Panc1 (cell line): ENCODE measurements around the gene DPEP2NB. TPM values are rescaled to one million over a fixed set of nuclear protein-coding genes. Genes with fewer than 3 reads are reported as not detected.

Experiments used
- total RNA-seq: library from RNA; stranded (reverse); gene quantifications from one replicate; pipeline ENCODE4 v1.2.1, GENCODE V29; 2021; ENCODE audit not compliant: unreplicated experiment

The DPEP2NB gene
- total RNA-seq, 1 experiment from 2014 or later, result not detected

Other genes with a start within 250 kb of the DPEP2NB start
- 13.4 TPM for gene RANBP10, start 209.4 kb downstream of the DPEP2NB start, total RNA-seq
- 1.6 TPM for gene TSNAXIP1, start 209.0 kb downstream of the DPEP2NB start, total RNA-seq
- gene THAP11, start 173.6 kb downstream of the DPEP2NB start, total RNA-seq, result 27.3 TPM
- 119 TPM for gene NUTF2, start 169.0 kb downstream of the DPEP2NB start, total RNA-seq
- gene CENPT, start 168.2 kb downstream of the DPEP2NB start, total RNA-seq, result 43.4 TPM
- 85.3 TPM for gene EDC4, start 142.9 kb downstream of the DPEP2NB start, total RNA-seq
- 1.1 TPM for gene NRN1L, start 131.0 kb downstream of the DPEP2NB start, total RNA-seq
- gene PSKH1, start 122.7 kb downstream of the DPEP2NB start, total RNA-seq, result 17.8 TPM
- 2.0 TPM for gene CTRL, start 84.0 kb downstream of the DPEP2NB start, total RNA-seq
- 47.7 TPM for gene PSMB10, start 79.1 kb downstream of the DPEP2NB start, total RNA-seq
- gene LCAT, start 71.8 kb downstream of the DPEP2NB start, total RNA-seq, result 14.0 TPM
- gene SLC12A4, start 47.3 kb downstream of the DPEP2NB start, total RNA-seq, result 31.8 TPM
- gene DPEP3, start 35.4 kb downstream of the DPEP2NB start, total RNA-seq, result not detected
- gene DPEP2, start 16.4 kb downstream of the DPEP2NB start, total RNA-seq, result not detected
- gene DDX28, start 7.3 kb upstream of the DPEP2NB start, total RNA-seq, result 8.4 TPM
- gene DUS2, start 7.4 kb upstream of the DPEP2NB start, total RNA-seq, result 12.1 TPM
- gene NFATC3, start 69.5 kb upstream of the DPEP2NB start, total RNA-seq, result 24.8 TPM
- 27.0 TPM for gene ESRP2, start 220.2 kb upstream of the DPEP2NB start, total RNA-seq
- gene PLA2G15, start 229.5 kb upstream of the DPEP2NB start, total RNA-seq, result 14.3 TPM
- gene SLC7A6, start 248.6 kb upstream of the DPEP2NB start, total RNA-seq, result 58.9 TPM